K562 (cell line): Measurements from ENCODE around the gene PPP6R1. TPM values are rescaled to one million over a fixed set of nuclear protein-coding genes. Genes with fewer than 3 reads are reported as not detected.

ENCODE experiments used
- ARID2 ChIP-seq: fragments of 450-650 bp; IDR thresholded peaks from 2 replicates; pipeline ENCODE4 v1.6.1; 2017; ENCODE audit warnings: antibody characterized with exemption, mild to moderate bottlenecking
- ARID3B ChIP-seq: fragments of 250-450 bp; sonication (Bioruptor Pico); IDR thresholded peaks from 2 replicates; pipeline ENCODE4 v1.4.0; 2020; ENCODE audit warnings: borderline replicate concordance
- ELK3 ChIP-seq: fragments of 450-650 bp; formaldehyde crosslinking; IDR thresholded peaks from 2 replicates; pipeline ENCODE4 v1.4.0; 2020; ENCODE audit warnings: mild to moderate bottlenecking
- HBP1 ChIP-seq: fragments of 450-650 bp; formaldehyde crosslinking; IDR thresholded peaks from 2 replicates; pipeline ENCODE4 v1.4.0; 2022; ENCODE audit warnings: missing genetic modification characterization
- PATZ1 ChIP-seq: fragments of 250-450 bp; sonication (Bioruptor Pico); IDR thresholded peaks from 2 replicates; pipeline ENCODE4 v1.5.0; 2020; ENCODE audit warnings: mild to moderate bottlenecking, borderline replicate concordance
- POLR2A ChIP-seq: fragments of 450-650 bp; conservative IDR thresholded peaks from 2 replicates; pipeline ENCODE4 v1.6.1; 2016
- SMARCA5 ChIP-seq: fragments of 450-650 bp; IDR thresholded peaks from 2 replicates; pipeline ENCODE4 v1.6.1; 2016
- TEAD2 ChIP-seq: fragments of 450-650 bp; IDR thresholded peaks from 2 replicates; pipeline ENCODE4 v1.6.1; 2016; ENCODE audit warnings: missing genetic modification characterization, control low read depth, missing compliant biosample characterization
- ZBTB40 ChIP-seq, 2 experiments: fragments of 450-650 bp in 1 of 2; sonication (generic) in 1 of 2; formaldehyde crosslinking in 1 of 2; IDR thresholded peaks; 2 replicates each; pipeline versions ENCODE4 v1.7.1 to v1.9.0; 2016 to 2022; ENCODE audit warnings: inconsistent platforms in 1 of 2, mild to moderate bottlenecking in 1 of 2, missing genetic modification reagents in 1 of 2
- ZNF589 ChIP-seq: fragments of 200-800 bp; sonication (Bioruptor generic); IDR thresholded peaks from 2 replicates; pipeline ENCODE4 v1.6.1; 2016; ENCODE audit warnings: low read depth, missing genetic modification characterization, missing compliant biosample characterization
- polyA plus RNA-seq, 8 experiments: library from polyadenylated mRNA; depleted of rRNA in 4 of 8; stranded (reverse) in 5 of 8; unstranded in 3 of 8; fragments of >200 nt; fragmentation: Nextera tagmentation in 2 of 8; fragmentation: Illumina TruSeq in 1 of 8; extraction: Ambion mirVana in 2 of 8; extraction: Trizol in 1 of 8; gene quantifications; 2 replicates each; pipeline versions ENCODE4 v1.2.1 to v1.2.3, GENCODE V29; 2011 to 2014; ENCODE audit warnings: inconsistent platforms in 1 of 8, missing spikeins in 1 of 8
- total RNA-seq, 7 experiments: library from RNA; depleted of rRNA in 6 of 7; stranded (reverse); fragments of >200 nt in 6 of 7; fragmentation: Illumina TruSeq in 2 of 7; extraction: Trizol in 2 of 7; gene quantifications; 2 replicates each; pipeline versions ENCODE4 v1.2.1 to v1.2.3, GENCODE V29; 2011 to 2021; ENCODE audit warnings: low replicate concordance in 1 of 7

PPP6R1 gene
- total and polyA plus RNA-seq, 9 of the 15 experiments (the other 6 are each of a cell fraction or from before 2014, with no cell fraction given): 0.48 to 135 (median 37.2) TPM

GRCh38 chr19:55283548-55284377 lies 24.9 kb upstream of the PPP6R1 start, which contains the start of gene BRSK1 (continued):
- TF ChIP-seq SMARCA5 (0 out of 2 replicates have a peak, but pooled peaks have one; percentile 58), ARID3B (no peak), ELK3 (CRISPR knock-in tag) (no peak), TEAD2 (tag) (no peak), ARID2 (no peak), PATZ1 (no peak), POLR2A (no peak), HBP1 (CRISPR knock-in tag) (no peak), ZNF589 (CRISPR knock-in tag) (no peak), ZBTB40 (IDR thresholded peaks at IDR 0.05) (0 out of 2 replicates have a peak, but pooled peaks have one; percentile 22), ZBTB40 (CRISPR knock-in tag; IDR thresholded peaks at IDR 0.05) (no peak)
